ENCODE data around the gene ACTR10. TPM values are rescaled to one million over a fixed set of nuclear protein-coding genes. Genes with fewer than 3 reads are reported as not detected.

ACTR10 gene
- total and polyA plus RNA-seq, 2 donors (not counting 1 experiment from before 2014, with no cell fraction given): 28.7 to 40.6 TPM

DNA sequence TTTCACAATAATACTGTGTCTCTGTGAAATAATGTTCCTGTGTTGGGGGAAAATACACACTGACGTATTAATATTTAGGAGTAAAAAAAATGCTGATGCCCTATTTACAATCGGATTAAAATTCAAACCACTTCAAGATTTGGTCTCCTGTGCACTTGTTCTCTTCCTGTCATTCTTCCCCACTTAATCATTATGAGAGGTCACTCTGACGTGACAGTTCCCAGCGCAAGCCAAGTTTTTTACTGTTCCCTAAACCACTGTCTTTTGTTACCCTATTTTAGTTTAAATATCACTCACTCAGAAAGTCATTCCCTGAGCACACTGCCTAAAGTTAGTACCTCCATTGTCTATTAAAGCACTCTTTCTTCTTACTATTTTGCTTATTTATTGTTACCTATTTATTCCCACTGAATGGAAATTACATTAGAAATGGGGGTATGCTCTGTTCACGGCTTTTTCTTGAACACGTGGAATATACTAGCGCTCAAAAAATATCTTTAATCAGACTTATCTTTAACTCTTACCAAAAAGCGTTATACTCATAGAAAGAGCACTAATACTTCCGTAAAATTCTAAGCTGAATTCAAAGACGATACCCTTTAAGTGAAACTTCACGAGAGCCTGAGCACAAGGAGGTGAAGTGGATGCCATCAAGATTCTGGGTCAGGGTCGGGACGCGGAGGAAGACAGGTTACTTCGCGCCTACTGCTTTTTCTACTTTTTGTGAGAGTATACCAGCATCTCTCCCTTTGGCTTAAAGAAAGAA lies 44.0 kb downstream of the ACTR10 start:
- Histone ChIP-seq H3K27ac (ENCODE audit: low read length in 2 of 2) (peak overlapping the region; percentile 90 to 92), H2AFZ (ENCODE audit: insufficient read depth, low read depth, low read length, poor library complexity, severe bottlenecking) (peak overlapping the region; percentile 91), H3K79me2 (ENCODE audit: control insufficient read depth, insufficient read depth, low read length) (peaks cover 43% of the 10 kb centered on the region), H3K9ac (ENCODE audit: low read length) (peak overlapping the region; percentile 91), H3K27me3 (replicated peaks in 1 of 4; ENCODE audit: control extremely low read depth in 1 of 4, control insufficient read depth in 3 of 4, insufficient read depth in 4 of 4, low read length in 3 of 4) (no peaks in the 10 kb centered on the region), H3K36me3 (replicated peaks in 1 of 2; ENCODE audit: control extremely low read depth in 1 of 2, control insufficient read depth in 1 of 2, extremely low read depth in 1 of 2, insufficient read depth in 2 of 2, low read length in 1 of 2) (peaks cover 5 to 20% of the 10 kb centered on the region in 2 experiments), H4K20me1 (ENCODE audit: control insufficient read depth, insufficient read depth, low read length, poor library complexity, severe bottlenecking) (peaks cover 29% of the 10 kb centered on the region), H3K4me3 (ENCODE audit: control extremely low read depth in 1 of 5, extremely low read depth in 1 of 5, insufficient read depth in 1 of 5, low read depth in 2 of 5, low read length in 4 of 5) (peak overlapping the region; percentile 89 to 100 (median 97)), H3K9me3 (ENCODE audit: control extremely low read depth in 1 of 3, control insufficient read depth in 2 of 3, insufficient read depth in 1 of 3, low read length in 2 of 3) (no peaks in the 10 kb centered on the region), H3K4me1 (ENCODE audit: control insufficient read depth in 2 of 2, insufficient read depth in 2 of 2, low read length in 2 of 2) (peaks cover 9 to 20% of the 10 kb centered on the region in 2 donors), H3K4me2 (replicated peaks; ENCODE audit: low read depth, low read length, poor library complexity, severe bottlenecking) (peak overlapping the region; percentile 71)
- DNase-seq (no peak), ATAC-seq (ENCODE audit: low read depth) (peak; percentile 39)
- Mint-ChIP-seq H3K27me3 (no peaks in the 10 kb centered on the region), H3K27ac (peak overlapping the region; percentile 96), H3K4me1 (peaks cover 47% of the 10 kb centered on the region), H3K9me3 (ENCODE audit: insufficient read depth) (no peaks in the 10 kb centered on the region), H3K4me3 (peak overlapping the region; percentile 96)
- no peak for TF ChIP-seq CTCF (IDR thresholded peaks at IDR 0.05)
- TF ChIP-seq EZH2 (IDR thresholded peaks at IDR 0.05; ENCODE audit: borderline replicate concordance, insufficient read depth, low read depth, low read length, poor library complexity, severe bottlenecking): no peak
- WGBS (ENCODE audit: insufficient coverage): 0% methylated on average over 3 of the region's 16 CpGs
- POLR2A ChIA-PET: interaction anchor here (0.6 to 1.8 kb wide), 5 partner anchors 30 to 919 kb away, joined by 3 to 17 read pairs (median 8); partner anchors contain the start of genes ACTR10, ARID4A, KIAA0586 and TIMM9
- CTCF ChIA-PET: interaction anchor here (1.7 kb wide), 1 partner anchor 54 kb away, joined by 4 read pairs; the partner anchor contains the start of gene ARID4A
- intact Hi-C loops (cut with micrococcal nuclease): loop anchor here (1.0 kb wide), 3 partner anchors 44 to 183 kb away; partner anchors contain the start of genes ACTR10, ARID4A, KIAA0586 and TIMM9

All from B cell (primary cell).